Activated CD4-positive, alpha-beta T cell treated with anti-CD3 and anti-CD28 coated beads for 1 hour (primary cell): ENCODE results near the gene TIMM10.
A peak's percentile ranks its signal among the peaks of the same experiment; 100 is the strongest.
"Not testable (repeated sequence)": the region's sequence is repeated elsewhere in the genome, so short reads cannot be mapped to it uniquely, and the experiment has no call there.

Experiments
- DNase-seq: peaks from one replicate; pipeline ENCODE4 v3.0.0-alpha.2; 2020

The TIMM10 gene

GRCh38 chr11:57541169-57541568 is 10.6 kb upstream of the TIMM10 start:
- DNase-seq: no peak

- DNase-seq: no peak
Observed at GRCh38 chr11:57539342-57539741, 8.8 kb upstream of the TIMM10 start.

GRCh38 chr11:57536947-57537619 is 6.5 kb upstream of the TIMM10 start, which contains the start of gene SMTNL1:
Gene SMTNL1, plus strand, starts transcription at chr11:57537595. Its CDS starts 5,048 bp downstream, at chr11:57542643.
- DNase-seq: no peak

- DNase-seq: not testable (repeated sequence)
Observed at GRCh38 chr11:57534449-57534848, 3.9 kb upstream of the TIMM10 start.

- no peak for DNase-seq
Observed at GRCh38 chr11:57530215-57530595, 349 bp downstream of the TIMM10 start.

GRCh38 chr11:57529012-57529411 is 1.5 kb downstream of the TIMM10 start:
- DNase-seq: no peak

- DNase-seq: peak; percentile 51
Observed at GRCh38 chr11:57527056-57527631, 3.4 kb downstream of the TIMM10 start.

GRCh38 chr11:57523419-57523818 is 7.1 kb downstream of the TIMM10 start:
- DNase-seq: no peak

- DNase-seq: no peak
Observed at GRCh38 chr11:57521116-57521515, 9.4 kb downstream of the TIMM10 start.

- no peak for DNase-seq
Observed at GRCh38 chr11:57516061-57516443, 14.5 kb downstream of the TIMM10 start.

GRCh38 chr11:57515332-57516060 is 15.1 kb downstream of the TIMM10 start, which contains the start of gene SLC43A1:
Gene SLC43A1, minus strand, starts transcription at chr11:57515702. Its CDS starts 1,591 bp downstream, at chr11:57514111.
- DNase-seq: no peak

GRCh38 chr11:57514538-57515331 is 15.8 kb downstream of the TIMM10 start:
- DNase-seq: no peak

- no peak for DNase-seq
Observed at GRCh38 chr11:57513911-57514537, 16.5 kb downstream of the TIMM10 start.

- DNase-seq: no peak
Observed at GRCh38 chr11:57513452-57513795, 17.1 kb downstream of the TIMM10 start.

- DNase-seq: no peak
Observed at GRCh38 chr11:57512646-57513451, 17.7 kb downstream of the TIMM10 start.

- no peak for DNase-seq
Observed at GRCh38 chr11:57511741-57512430, 18.7 kb downstream of the TIMM10 start.

- no peak for DNase-seq
Observed at GRCh38 chr11:57508341-57509170, 22.0 kb downstream of the TIMM10 start.

GRCh38 chr11:57506522-57506921 is 24.0 kb downstream of the TIMM10 start:
- DNase-seq: no peak

GRCh38 chr11:57504511-57504910 is 26.0 kb downstream of the TIMM10 start:
- no peak for DNase-seq

GRCh38 chr11:57502870-57503269 is 27.7 kb downstream of the TIMM10 start:
- no peak for DNase-seq
